M059J (cell line): ENCODE measurements around the gene HSFX4. TPM values are rescaled to one million over a fixed set of nuclear protein-coding genes. Genes with fewer than 3 reads are reported as not detected.
"Not testable (repeated sequence)": the region's sequence is repeated elsewhere in the genome, so short reads cannot be mapped to it uniquely, and the experiment has no call there.

Experiments
- DNase-seq: peaks from one replicate; pipeline ENCODE4 v3.0.0-alpha.2; 2012; ENCODE audit warnings: low read depth
- total RNA-seq: library from RNA; depleted of rRNA; stranded (reverse); fragments of >200 nt; shearing (Covaris generic); gene quantifications from 2 replicates; pipeline ENCODE4 v1.2.3, GENCODE V29; 2014; rRNA removed

HSFX4 gene, protein sequence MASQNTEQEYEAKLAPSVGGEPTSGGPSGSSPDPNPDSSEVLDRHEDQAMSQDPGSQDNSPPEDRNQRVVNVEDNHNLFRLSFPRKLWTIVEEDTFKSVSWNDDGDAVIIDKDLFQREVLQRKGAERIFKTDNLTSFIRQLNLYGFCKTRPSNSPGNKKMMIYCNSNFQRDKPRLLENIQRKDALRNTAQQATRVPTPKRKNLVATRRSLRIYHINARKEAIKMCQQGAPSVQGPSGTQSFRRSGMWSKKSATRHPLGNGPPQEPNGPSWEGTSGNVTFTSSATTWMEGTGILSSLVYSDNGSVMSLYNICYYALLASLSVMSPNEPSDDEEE
- not detected in 2 replicates for total RNA-seq

DNA sequence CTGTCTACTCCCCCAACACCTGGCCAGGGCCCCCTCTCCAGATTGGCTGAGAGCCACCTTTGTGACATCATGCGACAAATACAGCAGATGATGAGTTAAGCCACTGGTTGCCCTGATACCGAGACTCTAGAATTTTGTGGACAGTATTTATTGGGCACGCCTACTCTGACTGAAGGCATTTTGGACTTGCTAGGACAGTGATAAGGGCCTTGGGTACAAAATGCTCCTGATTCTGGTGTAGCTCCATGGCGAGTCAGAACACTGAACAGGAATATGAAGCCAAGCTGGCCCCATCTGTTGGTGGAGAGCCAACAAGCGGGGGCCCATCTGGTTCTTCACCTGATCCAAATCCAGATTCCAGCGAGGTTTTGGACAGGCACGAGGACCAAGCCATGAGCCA is at the start of gene HSFX4:
TSS of gene HSFX4 (plus strand) at position 174 of the 400 bp plus-strand sequence. CDS start at position 246, 72 bp downstream.
- DNase-seq: not testable (repeated sequence)

DNA sequence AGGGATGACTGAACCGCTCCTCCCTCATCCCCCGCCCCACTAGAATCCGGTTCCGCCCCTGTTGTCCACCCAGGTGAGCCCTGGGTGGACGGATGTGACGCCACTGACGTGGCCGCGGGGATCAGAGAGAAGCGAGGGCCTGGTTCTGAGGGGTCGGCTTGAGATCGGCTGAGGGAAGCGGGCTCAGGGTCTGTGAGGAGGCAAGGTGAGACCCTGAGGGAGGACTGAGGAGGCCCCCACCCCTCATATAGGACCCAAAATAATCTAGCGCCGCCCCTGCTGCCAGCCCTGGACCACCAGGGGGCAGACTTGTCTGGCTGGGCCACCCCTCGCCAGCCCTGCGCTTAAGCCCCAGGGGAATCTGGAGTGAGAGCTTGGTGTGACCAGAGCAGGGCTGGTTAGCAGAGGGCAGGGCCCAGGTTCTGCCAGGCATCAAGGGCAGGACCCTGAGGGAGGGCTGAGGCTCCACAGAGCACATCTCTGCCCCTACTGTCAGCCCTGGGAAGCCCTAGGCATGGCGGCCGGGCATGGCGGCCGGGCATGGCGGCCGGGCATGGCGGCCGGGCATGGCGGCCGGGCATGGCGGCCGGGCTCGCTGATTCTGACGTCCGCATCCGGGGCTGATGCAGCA is 48.2 kb upstream of the HSFX4 start, which contains the start of gene MAGEA8:
TSS of gene MAGEA8 (plus strand) at position 103 of the 631 bp plus-strand sequence. CDS start 3,090 bp downstream, outside the sequence.
- no peak for DNase-seq

DNA sequence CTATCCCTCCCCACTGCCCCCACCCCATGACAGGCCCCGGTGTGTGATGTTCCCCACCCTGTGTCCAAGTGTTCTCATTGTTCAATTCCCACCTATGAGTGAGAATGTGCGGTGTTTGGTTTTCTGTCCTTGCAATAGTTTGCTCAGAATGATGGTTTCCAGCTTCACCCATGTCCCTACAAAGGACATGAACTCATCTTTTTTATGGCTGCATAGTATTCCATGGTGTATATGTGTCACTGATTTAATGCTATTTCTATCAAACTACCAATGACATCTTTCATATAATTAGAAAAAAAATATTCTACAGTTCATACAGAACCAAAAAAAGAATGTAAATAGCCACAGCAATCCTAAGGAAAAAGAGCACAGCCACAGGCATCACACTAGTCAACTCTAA is 38.5 kb upstream of the HSFX4 start:
- DNase-seq: not testable (repeated sequence)

DNA sequence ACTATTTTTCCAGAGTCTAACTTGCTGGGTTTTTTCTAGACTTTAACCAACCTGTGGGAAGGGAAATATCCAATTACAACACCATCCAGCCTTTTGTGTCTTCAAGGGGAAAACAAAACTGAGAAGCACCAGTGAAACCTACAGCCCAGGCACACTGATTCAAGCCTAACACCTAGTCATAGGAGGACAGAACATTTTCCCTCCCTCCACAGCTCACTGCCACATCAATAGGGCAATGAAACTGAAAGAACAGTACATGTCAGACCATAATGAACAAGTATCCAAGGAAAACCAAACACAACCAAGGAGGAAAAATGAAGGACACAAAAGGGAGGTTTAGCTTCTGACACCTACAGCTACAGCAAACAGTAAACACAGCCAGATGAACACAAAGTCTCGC is 30.8 kb upstream of the HSFX4 start:
- no peak for DNase-seq

DNA sequence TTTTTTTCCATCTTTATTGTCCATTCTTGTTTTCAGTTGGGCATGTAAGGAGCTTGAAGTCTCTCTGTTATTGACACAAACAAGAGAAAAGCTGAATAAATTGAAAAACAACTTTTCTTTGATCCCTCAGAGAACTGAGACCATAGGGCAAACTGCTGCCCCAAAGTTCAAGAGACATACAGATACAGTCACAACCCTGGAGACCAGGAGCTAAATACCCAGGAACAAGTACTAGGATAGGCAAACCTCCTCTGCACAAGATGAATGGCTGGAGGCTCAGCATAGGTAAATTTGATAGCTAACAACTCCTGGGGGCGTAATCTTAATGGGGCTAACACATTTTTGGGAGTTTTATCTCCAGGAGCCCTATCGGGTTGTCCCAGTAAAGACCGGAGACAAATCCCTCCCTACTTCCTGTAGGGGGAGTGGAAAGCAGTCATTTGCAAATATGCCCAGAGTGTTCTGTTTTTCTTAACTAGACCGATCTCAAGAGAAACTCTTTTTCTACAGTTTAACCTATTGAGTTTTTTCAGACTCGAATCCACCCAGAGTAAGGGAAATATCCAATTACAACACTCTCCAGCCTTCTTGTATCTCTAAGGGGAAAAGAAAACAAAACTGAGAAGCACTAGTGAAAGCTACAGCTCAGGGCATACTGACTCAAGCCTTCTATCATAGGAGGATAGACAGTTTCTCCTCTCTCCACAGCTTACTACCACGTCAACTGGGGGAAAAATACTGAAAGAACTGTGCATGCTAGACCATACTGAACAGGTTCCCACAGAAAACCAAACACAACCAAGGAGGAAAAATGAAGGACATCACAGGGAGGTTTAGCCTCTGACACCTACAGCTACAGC is 25.3 kb upstream of the HSFX4 start:
- peak; percentile 34 for DNase-seq

DNA sequence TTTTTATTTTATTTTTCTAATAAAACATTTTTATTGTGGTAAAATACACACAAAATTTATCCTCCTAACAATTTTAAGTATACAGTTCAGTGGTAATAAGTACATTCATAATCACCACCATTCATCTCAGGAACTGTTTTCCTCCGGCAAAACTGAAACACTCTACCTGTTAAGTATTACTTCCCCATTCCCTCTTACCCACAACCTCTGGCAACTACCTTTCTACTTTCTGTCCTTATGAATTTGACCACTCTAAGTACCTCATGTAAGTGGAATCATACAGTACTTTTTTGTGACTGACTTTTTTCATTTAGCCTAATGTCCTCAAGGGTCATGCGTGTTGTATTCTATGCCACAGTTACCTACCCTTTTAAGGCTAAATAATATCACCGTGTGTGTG is 21.1 kb upstream of the HSFX4 start:
- no peak for DNase-seq

DNA sequence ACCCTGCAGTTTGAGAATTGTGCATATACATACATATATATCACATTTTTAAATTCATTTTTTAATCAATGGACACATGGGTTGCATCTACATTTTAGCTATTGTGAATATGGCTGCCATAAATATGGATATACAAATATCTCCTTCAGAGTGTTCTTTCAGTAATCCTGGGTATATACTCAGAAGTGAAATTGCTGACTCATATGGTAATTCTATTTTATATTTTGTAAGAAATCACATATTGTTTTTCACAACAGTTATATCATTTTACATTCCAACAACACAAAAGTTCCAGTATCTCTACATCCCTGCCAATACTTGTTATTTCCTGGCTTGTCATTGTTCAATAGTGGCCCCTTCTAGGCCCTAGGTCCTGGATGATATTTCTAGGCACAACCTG is 20.6 kb upstream of the HSFX4 start:
- no peak for DNase-seq

DNA sequence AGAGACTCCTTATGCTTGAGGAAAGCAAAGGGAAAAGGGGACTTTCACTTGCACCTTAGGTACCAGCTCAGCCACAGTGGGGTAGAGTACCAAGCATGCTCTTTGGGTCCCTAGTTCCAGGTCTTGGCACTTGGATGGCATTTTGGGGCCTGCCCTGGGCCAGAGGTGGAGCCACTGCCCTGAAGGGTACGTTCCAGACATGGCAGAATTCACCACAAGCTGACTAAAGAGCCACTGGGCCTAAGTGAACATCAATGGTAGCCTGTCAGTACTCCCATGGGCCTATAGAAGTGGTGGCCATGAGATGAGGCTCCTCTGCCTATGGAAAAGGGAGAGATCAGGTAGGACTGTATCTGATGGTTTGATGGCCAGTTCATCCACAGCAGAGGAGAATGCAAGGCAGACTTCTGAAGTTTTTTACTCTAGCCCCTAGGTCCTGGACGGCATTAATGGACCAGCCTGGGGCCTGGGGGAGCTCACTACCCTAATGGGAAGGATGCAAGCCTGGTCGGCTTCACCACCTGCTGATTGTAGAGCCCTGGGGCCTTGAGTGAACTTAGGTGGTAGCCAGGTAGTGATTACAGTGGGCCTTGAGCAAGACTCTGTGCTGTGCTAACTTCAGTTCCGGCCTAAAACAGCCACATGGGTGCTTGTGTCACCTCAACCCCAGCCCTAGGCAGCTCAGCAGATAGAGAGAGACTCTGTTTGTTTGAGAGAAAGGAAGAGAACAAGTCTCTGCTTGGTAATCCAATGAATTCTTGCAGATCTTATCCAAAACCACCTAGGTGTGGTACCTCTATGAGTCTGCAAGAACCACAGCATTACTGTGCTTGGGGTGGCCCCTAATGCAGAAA is 19.8 kb upstream of the HSFX4 start:
- no peak for DNase-seq

DNA sequence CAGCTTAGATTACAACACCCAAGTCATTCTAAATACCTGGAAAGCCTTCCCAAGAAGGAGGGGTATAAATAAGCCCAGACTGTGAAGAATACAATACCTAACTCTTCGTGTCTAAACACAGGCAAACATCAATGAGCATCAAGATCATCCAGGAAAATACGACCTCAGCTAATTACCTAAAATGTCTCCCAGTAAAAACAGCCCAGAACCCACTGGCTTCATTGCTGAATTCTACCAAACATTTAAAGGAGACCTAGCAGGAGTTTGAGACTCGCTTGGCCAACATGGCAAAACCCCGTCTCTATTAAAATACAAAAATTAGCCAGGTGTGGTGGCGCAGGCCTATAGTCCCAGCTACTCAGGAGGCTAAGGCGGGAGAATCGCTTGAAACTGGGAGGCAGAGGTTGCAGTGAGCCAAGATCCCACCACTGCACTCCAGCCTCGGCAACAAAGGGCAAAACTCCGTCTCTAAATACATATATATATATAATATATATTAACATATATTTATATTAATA is 19.1 kb upstream of the HSFX4 start:
- peak; percentile 1 for DNase-seq

DNA sequence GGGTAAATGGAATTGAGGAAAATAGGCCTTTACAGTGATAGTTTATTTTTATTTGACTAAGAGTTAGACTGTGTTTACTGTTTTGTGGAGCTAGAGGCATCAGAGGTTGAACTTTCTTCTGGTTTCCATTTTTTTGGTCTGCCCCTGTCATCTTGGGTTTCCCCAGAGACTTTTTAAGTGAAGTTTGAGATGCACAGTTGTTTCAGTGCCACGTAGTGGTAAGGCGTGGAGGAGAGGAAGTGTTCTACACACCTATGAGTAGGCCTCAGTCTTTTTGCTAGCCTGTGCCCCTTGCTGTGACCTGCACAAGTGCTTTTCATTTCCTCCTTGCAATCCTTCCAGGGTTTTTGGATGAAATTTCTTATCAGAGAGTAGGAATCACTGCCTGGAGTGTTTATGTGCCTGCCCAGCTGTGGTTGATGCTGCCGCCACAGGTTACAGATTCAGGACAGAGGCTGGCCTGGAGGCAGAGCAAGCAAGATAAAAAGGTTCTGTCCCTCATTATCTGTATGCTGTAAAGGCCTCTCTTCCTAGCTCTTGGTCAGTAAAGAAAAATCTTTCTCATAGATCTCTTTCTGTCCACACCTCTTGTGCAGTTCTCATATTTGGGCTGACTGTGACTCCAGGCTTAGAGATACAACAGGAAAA is 12.5 kb upstream of the HSFX4 start:
- DNase-seq: no peak

DNA sequence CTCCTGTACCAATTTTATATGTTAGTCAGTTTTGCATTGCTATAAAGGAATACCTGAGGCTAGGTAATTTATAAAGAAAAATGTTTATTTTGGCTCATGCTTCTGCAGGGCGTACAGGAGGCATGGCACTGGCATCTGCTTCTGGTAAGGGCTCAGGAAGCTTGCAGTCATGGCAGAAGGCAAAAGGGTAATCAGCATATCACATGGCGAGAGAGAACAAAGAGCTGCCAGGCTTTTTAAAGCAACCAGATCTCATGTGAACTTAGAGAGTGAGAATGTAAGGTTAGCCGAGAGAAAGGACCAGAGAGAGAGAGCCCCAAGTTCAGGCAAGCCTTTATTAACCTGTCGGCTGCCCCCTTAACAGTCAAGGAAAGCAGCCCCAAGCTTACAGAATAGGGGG is 5.5 kb upstream of the HSFX4 start:
- DNase-seq: not testable (repeated sequence)

DNA sequence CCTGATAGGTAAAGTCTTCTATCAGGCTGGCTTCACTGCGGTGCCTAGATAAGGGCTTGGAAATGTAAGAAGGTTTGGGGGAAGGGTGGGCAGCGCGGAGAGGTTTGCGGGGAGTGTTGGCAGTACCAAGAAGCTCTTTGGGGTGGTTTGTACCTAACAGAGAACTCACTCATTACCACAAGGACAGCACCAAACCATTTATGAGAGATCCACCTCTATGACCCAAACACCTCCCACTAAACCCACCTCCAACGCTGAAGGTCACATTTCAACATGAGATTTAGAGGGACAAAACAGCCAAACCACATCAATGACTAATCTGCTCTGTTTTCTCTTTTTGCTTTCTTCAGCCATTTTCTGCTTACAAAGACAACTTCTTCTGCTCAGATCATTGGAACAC is 4.9 kb upstream of the HSFX4 start:
- not testable (repeated sequence) for DNase-seq

DNA sequence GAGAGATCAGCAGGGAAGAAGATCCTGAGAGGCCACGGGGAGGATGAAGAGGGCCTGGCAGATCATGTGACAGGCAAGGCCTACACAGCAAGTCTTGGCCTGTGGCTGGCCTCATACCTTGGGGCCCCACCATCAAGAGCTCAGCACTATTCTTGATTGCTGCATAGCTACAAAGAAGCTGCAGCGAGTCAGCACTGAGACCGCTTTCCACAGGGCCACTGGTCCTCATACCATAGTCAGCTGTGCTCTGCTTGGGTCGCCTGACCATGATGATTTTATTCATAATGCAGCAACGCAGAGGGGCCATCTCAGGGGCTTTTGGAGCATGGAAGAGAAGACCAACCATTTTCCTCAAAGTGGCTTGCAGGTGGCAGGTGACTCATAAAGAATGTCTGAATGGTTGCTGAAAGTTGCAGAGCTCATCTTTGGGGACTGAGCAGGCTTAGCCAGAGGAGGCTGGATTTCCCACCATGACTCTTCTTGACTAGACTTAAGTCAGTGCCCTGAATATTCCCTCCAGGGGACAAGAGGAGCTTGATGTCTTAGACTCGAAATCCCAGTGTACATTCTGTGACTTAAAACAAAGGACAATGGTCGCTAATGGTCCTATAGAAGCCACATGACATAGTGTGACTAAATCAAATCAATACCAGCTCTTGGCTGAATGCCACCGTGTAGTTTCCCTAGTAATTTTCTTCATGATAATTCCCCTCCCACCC is 2.0 kb upstream of the HSFX4 start:
- not testable (repeated sequence) for DNase-seq

DNA sequence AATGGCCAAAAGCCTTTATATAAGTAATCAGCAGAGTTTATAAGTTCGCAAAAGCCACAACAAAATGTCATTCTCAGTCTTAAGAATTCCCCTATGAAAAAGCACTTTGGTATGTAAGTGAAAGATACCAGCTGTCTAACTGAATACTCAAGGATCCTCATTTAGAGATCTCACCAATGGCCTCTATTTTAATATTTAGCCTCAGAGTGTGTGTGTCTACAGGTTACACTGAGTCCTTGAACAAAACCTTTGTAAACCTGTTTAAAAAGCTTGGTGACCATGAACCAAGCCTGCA is 1.5 kb upstream of the HSFX4 start:
- not testable (repeated sequence) for DNase-seq

DNA sequence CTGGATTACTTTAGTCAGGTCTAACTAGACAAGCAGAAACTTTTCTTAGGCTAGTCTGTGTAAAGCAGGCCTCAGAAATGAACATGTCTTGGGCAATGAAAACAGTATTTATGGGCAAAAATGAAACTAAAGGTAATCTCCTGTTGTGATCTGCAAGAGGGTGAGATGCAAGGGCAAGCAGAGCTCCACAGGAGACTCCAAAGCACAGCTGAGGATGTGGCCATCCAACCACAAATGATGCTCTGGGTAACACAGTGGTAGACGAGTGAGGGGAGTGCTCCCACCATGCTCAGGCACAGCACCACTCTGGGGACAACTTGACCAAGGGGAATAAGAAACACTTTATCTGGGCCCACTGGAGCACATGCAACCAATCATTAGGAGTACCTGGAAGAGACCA is 738 bp upstream of the HSFX4 start:
- DNase-seq: not testable (repeated sequence)

DNA sequence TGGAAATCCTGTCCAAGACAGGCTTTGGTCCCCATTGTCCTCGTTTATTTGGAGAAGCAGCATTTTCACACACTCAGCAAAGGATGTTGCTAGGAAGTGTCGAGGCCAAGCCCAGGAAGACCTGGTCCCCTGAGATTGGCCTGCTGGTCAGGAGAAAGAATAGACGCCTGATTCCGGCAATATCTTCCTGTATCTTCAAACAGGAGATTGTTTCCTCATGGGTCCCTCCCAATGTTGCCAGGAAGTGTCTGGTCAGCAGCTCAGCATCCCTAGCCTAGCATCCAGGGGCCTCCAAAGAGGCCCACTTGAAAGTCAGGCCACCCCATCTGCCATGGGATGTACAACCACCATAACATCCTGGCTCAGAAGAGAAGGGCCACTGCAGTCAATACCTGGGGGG is 2.0 kb downstream of the HSFX4 start:
- not testable (repeated sequence) for DNase-seq

DNA sequence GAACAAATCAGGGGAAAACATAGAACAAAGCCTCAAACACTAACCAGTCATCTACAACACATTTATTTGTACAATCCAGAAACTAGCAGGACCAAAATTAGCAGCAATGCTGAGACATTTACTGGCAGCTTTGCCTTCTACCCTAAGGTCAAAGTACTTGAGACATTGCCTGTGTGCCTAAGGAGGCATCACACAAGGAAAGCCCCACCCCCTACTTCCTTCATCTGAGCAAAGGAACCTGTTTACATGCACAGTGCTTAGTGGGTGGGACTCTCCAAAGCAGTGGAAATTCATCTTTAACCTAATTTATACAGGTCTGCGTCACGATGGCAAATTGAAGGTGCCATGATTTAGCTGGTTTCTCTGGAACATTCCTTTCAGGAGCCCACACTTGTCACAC is 2.8 kb downstream of the HSFX4 start:
- not testable (repeated sequence) for DNase-seq

DNA sequence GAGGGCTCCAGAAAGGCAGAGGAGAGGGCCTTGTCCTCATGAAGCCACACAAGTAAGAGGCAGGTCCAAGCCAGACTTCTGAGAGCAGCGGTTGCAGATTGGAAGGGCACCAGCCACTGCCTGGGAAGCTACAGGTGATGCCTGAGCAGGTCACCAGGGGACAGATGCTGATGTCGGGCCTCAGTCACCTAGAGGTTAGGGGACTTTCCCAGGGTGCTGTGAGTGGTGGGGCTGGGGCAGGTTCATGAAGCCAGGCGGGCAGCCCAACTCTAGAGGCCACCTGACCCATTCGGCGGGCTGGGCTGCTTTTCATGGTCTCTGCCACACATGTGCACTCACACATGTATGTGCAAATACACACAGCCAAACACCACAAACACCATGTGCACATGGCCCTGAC is 3.6 kb downstream of the HSFX4 start:
- not testable (repeated sequence) for DNase-seq

DNA sequence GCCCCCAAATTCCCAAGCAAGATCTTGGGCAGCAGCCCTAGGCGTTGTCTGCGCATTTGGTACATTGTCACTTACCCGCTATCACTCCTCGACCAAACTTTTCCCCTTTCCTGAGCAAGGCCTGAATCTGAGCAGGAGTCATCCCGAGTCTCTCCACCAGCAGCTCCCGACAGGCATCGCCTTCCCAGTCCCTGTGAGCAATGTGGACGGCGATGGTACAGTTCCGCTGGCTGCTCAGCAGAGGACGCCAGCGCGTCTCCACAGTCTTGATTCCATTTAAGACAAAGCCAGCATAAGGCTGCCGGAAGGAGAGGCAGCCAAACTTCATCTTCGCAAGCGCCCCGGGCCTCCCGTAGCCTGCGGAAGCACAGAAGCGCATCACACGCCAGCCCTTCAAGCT is 4.2 kb downstream of the HSFX4 start:
- not testable (repeated sequence) for DNase-seq

DNA sequence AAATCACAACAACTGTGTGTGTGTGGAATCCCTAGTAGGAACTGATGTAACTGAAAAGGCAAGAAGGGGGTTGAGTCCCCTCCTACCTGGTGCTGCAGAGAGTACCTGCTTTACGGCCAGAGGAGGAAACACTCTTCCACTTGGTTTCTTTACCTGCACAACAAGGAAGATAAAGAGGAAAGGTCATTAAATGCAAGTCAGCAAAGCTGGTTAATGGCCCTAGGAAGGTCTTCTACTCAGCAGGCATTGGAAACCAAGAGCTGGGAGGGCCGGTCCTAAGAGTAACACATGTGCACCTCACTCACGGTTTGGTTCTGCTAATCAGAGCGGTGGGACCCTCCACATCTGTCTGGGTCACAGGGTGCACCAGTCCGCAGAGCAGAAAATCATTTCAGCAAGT is 8.0 kb downstream of the HSFX4 start:
- DNase-seq: not testable (repeated sequence)
